GM12873 (cell line): ENCODE results near the gene KRTAP4-8.
"Not testable (repeated sequence)": the region's sequence is repeated elsewhere in the genome, so short reads cannot be mapped to it uniquely, and the experiment has no call there.

ENCODE experiments used
- TF ChIP-seq, protein P1 (sequence below): IDR thresholded peaks from 2 replicates; pipeline ENCODE4 v1.5.1; 2012; ENCODE audit warnings: low read depth, mild to moderate bottlenecking, moderate library complexity, low read length, control low read depth; ENCODE audit not compliant: insufficient read depth; ENCODE audit errors: missing control alignments

The KRTAP4-8 gene

DNA sequence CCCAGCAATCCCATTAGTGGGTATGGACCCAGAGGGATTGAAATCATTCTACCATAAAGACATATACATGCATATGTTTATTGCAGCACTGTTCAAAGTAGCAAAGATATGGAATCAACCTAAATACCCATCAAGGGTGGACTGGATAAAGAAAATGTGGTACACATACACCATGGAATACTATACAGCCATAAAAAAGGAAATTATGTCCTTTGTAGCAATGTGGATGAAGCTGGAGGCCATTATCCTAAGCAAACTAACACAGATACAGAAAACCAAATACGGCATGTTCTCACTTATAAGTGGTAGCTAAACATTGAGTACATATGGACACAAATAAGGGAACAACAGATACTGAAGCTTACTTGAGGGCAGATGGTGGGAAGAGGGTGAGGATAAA lies 40.4 kb downstream of the KRTAP4-8 start:
- TF ChIP-seq, protein P1, sequence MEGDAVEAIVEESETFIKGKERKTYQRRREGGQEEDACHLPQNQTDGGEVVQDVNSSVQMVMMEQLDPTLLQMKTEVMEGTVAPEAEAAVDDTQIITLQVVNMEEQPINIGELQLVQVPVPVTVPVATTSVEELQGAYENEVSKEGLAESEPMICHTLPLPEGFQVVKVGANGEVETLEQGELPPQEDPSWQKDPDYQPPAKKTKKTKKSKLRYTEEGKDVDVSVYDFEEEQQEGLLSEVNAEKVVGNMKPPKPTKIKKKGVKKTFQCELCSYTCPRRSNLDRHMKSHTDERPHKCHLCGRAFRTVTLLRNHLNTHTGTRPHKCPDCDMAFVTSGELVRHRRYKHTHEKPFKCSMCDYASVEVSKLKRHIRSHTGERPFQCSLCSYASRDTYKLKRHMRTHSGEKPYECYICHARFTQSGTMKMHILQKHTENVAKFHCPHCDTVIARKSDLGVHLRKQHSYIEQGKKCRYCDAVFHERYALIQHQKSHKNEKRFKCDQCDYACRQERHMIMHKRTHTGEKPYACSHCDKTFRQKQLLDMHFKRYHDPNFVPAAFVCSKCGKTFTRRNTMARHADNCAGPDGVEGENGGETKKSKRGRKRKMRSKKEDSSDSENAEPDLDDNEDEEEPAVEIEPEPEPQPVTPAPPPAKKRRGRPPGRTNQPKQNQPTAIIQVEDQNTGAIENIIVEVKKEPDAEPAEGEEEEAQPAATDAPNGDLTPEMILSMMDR: no peak

DNA sequence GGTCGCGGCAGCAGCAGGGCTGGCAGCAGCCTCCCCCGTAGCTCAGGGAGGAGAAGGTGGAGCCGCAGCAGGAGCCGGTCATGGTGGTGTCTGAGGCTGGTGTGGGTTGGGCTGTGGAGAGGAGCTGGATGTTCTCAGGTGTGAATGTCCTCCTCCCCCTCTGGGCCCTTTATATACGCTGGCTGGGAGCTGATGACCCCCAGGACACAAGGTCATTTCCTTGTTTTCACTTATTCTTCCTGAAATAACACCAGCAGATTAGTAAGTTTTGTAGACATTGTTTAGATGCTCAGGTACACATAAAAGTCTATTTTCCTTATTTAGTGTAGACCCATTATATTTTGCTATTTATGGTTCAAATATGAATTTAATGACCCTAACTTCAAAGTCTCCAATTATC lies 42.8 kb downstream of the KRTAP4-8 start, which contains the start of gene KRTAP2-2:
Gene KRTAP2-2 (minus strand): TSS at position 101 of the 400 bp plus-strand sequence. CDS start 19 bp downstream, at position 82.
- TF ChIP-seq, protein P1: not testable (repeated sequence)

DNA sequence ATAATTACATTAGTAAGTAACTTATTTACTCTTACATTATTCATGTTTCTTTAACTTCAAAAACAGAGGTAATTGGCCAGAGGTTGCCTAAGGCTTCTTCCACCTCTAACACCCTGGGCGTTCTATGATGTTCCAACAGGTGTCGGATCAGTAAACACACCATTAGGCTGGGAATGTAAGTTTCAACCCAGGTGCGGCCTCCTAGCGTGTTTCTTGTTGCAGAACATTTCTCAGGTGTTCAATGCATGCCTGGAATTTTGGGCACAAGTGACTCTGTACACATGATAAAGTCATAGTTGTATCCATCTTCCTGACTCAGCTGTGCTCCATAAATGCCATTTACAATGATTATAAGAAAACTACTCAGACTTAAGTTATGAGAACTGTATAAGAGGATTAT lies 43.9 kb downstream of the KRTAP4-8 start:
- TF ChIP-seq, protein P1: no peak

DNA sequence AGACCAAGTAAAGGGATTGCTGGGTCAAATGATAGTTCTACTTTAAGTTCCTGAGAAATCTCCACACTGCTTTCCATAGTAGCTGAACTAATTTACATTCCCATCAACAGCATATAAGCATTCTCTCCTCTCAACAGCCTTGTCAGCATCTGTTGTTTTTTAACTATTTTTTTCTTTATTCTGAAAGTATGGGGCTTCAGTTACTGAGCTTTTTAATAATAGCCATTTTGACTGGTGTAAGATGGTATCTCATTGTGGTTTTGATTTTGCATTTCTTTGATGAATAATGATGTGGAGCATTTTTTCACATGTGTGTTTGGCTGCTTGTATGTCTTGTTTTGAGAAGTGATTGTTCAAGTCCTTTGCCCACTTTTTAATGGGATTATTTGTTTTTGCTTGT lies 45.4 kb downstream of the KRTAP4-8 start:
- TF ChIP-seq, protein P1: no peak

DNA sequence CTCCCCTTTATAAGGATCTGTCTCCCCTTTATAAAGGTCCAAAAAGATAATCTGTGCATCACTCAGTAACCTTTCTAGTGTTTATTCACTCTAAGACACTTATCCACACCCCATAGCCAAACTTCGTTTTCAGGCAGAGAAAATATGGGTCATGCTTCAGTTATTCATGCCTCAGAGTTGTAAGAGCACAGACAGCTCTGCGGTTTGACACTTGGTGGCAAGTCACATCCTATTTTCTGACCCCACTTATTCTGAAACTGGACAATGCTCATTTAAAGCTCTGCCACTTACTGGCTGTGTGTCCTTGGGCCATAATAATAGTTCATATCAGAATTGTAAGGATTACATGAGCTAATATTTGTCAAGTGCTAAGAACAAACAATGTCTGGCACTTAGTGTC lies 48.8 kb downstream of the KRTAP4-8 start:
- TF ChIP-seq, protein P1: no peak

DNA sequence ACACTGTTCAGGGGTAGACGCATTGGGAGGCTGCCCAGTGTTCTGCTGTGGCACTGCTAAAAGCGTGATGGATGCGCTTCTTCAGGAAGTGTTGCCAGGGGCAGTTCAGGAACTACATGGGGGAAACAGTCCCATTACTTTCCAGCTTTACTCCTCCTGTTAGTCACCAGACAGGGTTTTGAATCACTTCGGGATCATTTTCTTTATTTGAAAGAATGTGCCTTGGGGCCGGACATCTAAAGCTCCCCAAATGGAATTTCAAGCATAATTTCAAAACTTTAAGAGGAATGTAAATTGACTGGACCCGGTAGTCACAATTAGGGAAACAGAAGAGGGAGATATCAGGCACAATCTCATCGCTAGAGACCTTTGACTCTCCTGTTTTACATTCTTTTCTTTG lies 49.5 kb downstream of the KRTAP4-8 start:
- TF ChIP-seq, protein P1: no peak
